ENCODE results near the gene KCNB1.

DNA sequence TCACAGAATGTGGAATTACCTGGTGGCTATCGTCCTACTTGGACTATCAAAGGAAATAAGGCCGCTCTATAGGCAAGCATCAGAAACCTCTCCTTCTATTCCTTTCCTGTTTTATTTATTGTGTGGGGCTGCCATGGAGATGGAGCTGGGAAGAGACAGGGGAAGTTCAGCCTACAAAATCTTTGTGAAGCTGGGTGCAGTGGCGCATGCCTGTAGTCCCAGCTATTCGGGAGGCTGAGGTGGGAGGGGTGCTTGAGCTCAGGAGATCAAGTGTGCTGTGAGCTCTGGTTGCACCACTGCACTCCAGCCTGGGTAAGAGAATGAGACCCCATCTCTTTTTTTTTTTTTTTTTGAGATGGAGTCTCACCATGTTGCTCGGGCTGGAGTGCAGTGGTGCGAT, 60.3 kb downstream of the KCNB1 start:
- no peak for TF ChIP-seq JUND (IDR thresholded peaks at IDR 0.05)
- TF ChIP-seq GABPA (IDR thresholded peaks at IDR 0.05 in 1 of 2, conservative IDR thresholded peaks at IDR 0.05 in 1 of 2), result no peak
- TF ChIP-seq, protein P1, sequence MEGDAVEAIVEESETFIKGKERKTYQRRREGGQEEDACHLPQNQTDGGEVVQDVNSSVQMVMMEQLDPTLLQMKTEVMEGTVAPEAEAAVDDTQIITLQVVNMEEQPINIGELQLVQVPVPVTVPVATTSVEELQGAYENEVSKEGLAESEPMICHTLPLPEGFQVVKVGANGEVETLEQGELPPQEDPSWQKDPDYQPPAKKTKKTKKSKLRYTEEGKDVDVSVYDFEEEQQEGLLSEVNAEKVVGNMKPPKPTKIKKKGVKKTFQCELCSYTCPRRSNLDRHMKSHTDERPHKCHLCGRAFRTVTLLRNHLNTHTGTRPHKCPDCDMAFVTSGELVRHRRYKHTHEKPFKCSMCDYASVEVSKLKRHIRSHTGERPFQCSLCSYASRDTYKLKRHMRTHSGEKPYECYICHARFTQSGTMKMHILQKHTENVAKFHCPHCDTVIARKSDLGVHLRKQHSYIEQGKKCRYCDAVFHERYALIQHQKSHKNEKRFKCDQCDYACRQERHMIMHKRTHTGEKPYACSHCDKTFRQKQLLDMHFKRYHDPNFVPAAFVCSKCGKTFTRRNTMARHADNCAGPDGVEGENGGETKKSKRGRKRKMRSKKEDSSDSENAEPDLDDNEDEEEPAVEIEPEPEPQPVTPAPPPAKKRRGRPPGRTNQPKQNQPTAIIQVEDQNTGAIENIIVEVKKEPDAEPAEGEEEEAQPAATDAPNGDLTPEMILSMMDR (IDR thresholded peaks at IDR 0.05; ENCODE audit: low read depth, low read length, missing input control), result no peak
- no peak for TF ChIP-seq EGR1 (IDR thresholded peaks at IDR 0.05; ENCODE audit: low read depth in 2 of 2)
- no peak for TF ChIP-seq REST (IDR thresholded peaks at IDR 0.05)
- TF ChIP-seq YY1 (IDR thresholded peaks at IDR 0.05), result no peak
- TF ChIP-seq ATF3 (IDR thresholded peaks at IDR 0.05), result no peak
- no peak for TF ChIP-seq RXRA (IDR thresholded peaks at IDR 0.05)
- no peak for TF ChIP-seq HNF4A (conservative IDR thresholded peaks at IDR 0.05)
- no peak for TF ChIP-seq HNF4G (IDR thresholded peaks at IDR 0.05)
